GM18517 (cell line): ENCODE results near the gene TMEM120B.

Source experiments
- ATAC-seq: cut with Tn5 transposase; IDR thresholded peaks from one replicate; pipeline ENCODE4 v1.9.1; 2021; ENCODE audit warnings: mild to moderate bottlenecking, moderate library complexity; ENCODE audit not compliant: unreplicated experiment

Gene TMEM120B

GRCh38 chr12:121830588-121831265 is 118.2 kb downstream of the TMEM120B start:
- no peak for ATAC-seq
